Left lung (tissue), 10 donors: ENCODE results near the gene PIM3. TPM values are rescaled to one million over a fixed set of nuclear protein-coding genes. Genes with fewer than 3 reads are reported as not detected.

Experiments used
- ATAC-seq: fragments of 200-7000 bp; cut with Tn5 transposase; one replicate; pipeline ENCODE4 v1.9.1; 2020; ENCODE audit warnings: moderate library complexity
- DNase-seq, 4 donors: peaks; one replicate each; pipeline ENCODE4 v3.0.0-alpha.2; 2013 to 2020
- H3K27ac ChIP-seq, 2 donors: fragments of 200-600 bp; sonication (generic) in 1 of 2; one replicate each; pipeline versions ENCODE4 v1.5.0 to v1.8.0; 2020 to 2021
- H3K27me3 ChIP-seq, 2 donors: fragments of 200-600 bp; sonication (generic) in 1 of 2; one replicate each; pipeline versions ENCODE4 v1.5.0 to v1.8.0; 2020 to 2021
- H3K36me3 ChIP-seq, 2 donors: fragments of 200-600 bp; sonication (generic) in 1 of 2; one replicate each; pipeline versions ENCODE4 v1.5.0 to v1.8.0; 2020 to 2021
- H3K4me1 ChIP-seq, 2 donors: fragments of 200-600 bp; one replicate each; pipeline ENCODE4 v1.8.0; 2021
- H3K4me3 ChIP-seq, 2 donors: fragments of 200-600 bp; sonication (generic) in 1 of 2; one replicate each; pipeline versions ENCODE4 v1.5.0 to v1.8.0; 2020 to 2021; ENCODE audit warnings: mild to moderate bottlenecking in 1 of 2
- H3K9me3 ChIP-seq, 2 donors: fragments of 200-600 bp; sonication (generic) in 1 of 2; one replicate each; pipeline versions ENCODE4 v1.5.0 to v1.8.0; 2020 to 2021
- CTCF ChIP-seq, 2 donors: fragments of 200-600 bp; sonication (generic) in 1 of 2; IDR thresholded peaks; one replicate each; pipeline versions ENCODE4 v1.5.0 to v1.8.0; 2021; ENCODE audit warnings: antibody characterized with exemption in 2 of 2
- intact Hi-C, 2 donors: fragments of 100-400 bp; cut with DNase I; formaldehyde crosslinking; loops; one replicate each; pipeline versions ENCODE4 v1.11.2 to v1.14.2; 2022
- polyA plus RNA-seq, 6 donors: library from polyadenylated mRNA; unstranded; fragments of 120-200 nt; gene quantifications; one replicate each; pipeline ENCODE4 v1.2.1, GENCODE V29; 2013; ENCODE audit not compliant: insufficient read length in 6 of 6
- total RNA-seq, 2 donors: library from RNA; stranded (reverse); fragmentation: NEBNext Ultra II Directional; extraction: Animal tissue kit (Norgen Biotek cat#: 25700); gene quantifications; one replicate each; pipeline ENCODE4 v1.2.1, GENCODE V29; 2021
- donor health status: DM: no; HTN: yes; CAD: no.
- donor health status: DM: no; HTN: no; CAD: no.

Gene PIM3
- total and polyA plus RNA-seq, 8 donors, result 21.3 to 129 (median 32.1) TPM

GRCh38 chr22:49934891-49935557 is 25.5 kb upstream of the PIM3 start:
- no peak for TF ChIP-seq CTCF (IDR thresholded peaks at IDR 0.05)
- ATAC-seq, result peak; percentile 35
- intact Hi-C loops, result no loop called here
- Histone ChIP-seq H3K36me3 (no peaks in the 10 kb centered on the region), H3K27ac (peak overlapping the region; percentile 95 to 99), H3K4me1 (peaks cover 32 to 85% of the 10 kb centered on the region in 2 donors), H3K27me3 (no peaks in the 10 kb centered on the region), H3K9me3 (no peaks in the 10 kb centered on the region), H3K4me3 (peak overlapping the region; percentile 47 to 71)
- peak in 3 of 4 donors; percentile 75 to 98 (median 89) for DNase-seq

GRCh38 chr22:49935561-49935960 is 25.0 kb upstream of the PIM3 start:
- no peaks in the 10 kb centered on the region for H3K27me3 ChIP-seq
- ATAC-seq (no peak), DNase-seq (no peak)
- H3K36me3 ChIP-seq, result no peaks in the 10 kb centered on the region
- H3K4me1 ChIP-seq, result peaks cover 32 to 79% of the 10 kb centered on the region in 2 donors
- no peaks in the 10 kb centered on the region for H3K9me3 ChIP-seq
- peak overlapping the region; percentile 95 to 99 for H3K27ac ChIP-seq
- H3K4me3 ChIP-seq, result peak overlapping the region; percentile 11 to 71
- TF ChIP-seq CTCF (IDR thresholded peaks at IDR 0.05), result no peak
- intact Hi-C loops, result no loop called here

- intact Hi-C loops, result no loop called here
- peak in 1 of 2 donors; percentile 18 for TF ChIP-seq CTCF (IDR thresholded peaks at IDR 0.05)
- DNase-seq (peak in 3 of 4 donors; percentile 80 to 100 (median 96)), ATAC-seq (peak; percentile 81)
- Histone ChIP-seq H3K27ac (peak overlapping the region; percentile 95 to 99), H3K27me3 (no peaks in the 10 kb centered on the region), H3K9me3 (no peaks in the 10 kb centered on the region), H3K4me3 (peak overlapping the region; percentile 11 to 71), H3K36me3 (no peaks in the 10 kb centered on the region), H3K4me1 (peaks cover 30 to 72% of the 10 kb centered on the region in 2 donors)
Measured at GRCh38 chr22:49936018-49936972, 24.3 kb upstream of the PIM3 start.

- Histone ChIP-seq H3K27me3 (no peaks in the 10 kb centered on the region), H3K27ac (peak overlapping the region; percentile 95 to 99), H3K4me1 (peaks cover 27 to 63% of the 10 kb centered on the region in 2 donors), H3K36me3 (no peaks in the 10 kb centered on the region), H3K4me3 (peak overlapping the region in 1 of 2 donors; percentile 71), H3K9me3 (no peaks in the 10 kb centered on the region)
- TF ChIP-seq CTCF (IDR thresholded peaks at IDR 0.05), result no peak
- ATAC-seq, result no peak
- intact Hi-C loops, result no loop called here
- no peak for DNase-seq
Measured at GRCh38 chr22:49936973-49937757, 23.4 kb upstream of the PIM3 start.
